Ovary (tissue), 3 donors: ENCODE measurements around the gene SETD2.

Source experiments
- EP300 ChIP-seq: sonication (generic); formaldehyde crosslinking; IDR thresholded peaks from one replicate; pipeline ENCODE4 v1.6.1; 2017; ENCODE audit warnings: antibody characterized with exemption
- POLR2A ChIP-seq: fragments of 450-650 bp; IDR thresholded peaks from one replicate; pipeline ENCODE4 v1.6.1; 2017; ENCODE audit warnings: antibody characterized with exemption, mild to moderate bottlenecking, moderate library complexity
- TF ChIP-seq, protein P1 (sequence below), 3 donors: fragments of 450-650 bp in 2 of 3; fragments of 200-600 bp in 1 of 3; IDR thresholded peaks; one replicate each; pipeline versions ENCODE4 v1.5.1 to v1.8.0; 2016 to 2022; ENCODE audit warnings: antibody characterized with exemption in 3 of 3, mild to moderate bottlenecking in 1 of 3
- donor health status: DM: no; HTN: no; CAD: no.

DNA sequence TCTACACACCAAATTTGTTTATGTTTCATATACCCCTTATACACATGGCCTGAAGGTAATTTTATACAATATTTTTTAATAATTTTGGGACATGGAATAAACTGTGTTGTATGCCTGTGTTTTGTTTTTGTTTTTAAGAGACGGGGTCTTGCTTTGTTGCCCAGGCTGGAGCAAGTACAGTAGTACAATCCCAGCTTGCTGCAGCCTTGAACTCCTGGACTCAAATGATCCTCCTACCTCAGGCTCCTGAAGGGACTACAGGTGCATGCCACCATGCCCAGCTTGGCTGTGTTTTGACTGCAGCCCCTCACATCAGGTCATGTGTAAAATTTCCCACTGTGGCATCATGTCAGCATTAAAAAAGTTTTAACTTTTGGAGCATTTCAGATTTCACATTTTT lies 18.6 kb downstream of the SETD2 start:
- TF ChIP-seq POLR2A (no peak), EP300 (no peak)
- TF ChIP-seq, protein P1, sequence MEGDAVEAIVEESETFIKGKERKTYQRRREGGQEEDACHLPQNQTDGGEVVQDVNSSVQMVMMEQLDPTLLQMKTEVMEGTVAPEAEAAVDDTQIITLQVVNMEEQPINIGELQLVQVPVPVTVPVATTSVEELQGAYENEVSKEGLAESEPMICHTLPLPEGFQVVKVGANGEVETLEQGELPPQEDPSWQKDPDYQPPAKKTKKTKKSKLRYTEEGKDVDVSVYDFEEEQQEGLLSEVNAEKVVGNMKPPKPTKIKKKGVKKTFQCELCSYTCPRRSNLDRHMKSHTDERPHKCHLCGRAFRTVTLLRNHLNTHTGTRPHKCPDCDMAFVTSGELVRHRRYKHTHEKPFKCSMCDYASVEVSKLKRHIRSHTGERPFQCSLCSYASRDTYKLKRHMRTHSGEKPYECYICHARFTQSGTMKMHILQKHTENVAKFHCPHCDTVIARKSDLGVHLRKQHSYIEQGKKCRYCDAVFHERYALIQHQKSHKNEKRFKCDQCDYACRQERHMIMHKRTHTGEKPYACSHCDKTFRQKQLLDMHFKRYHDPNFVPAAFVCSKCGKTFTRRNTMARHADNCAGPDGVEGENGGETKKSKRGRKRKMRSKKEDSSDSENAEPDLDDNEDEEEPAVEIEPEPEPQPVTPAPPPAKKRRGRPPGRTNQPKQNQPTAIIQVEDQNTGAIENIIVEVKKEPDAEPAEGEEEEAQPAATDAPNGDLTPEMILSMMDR (IDR thresholded peaks at IDR 0.05), result no peak
